Transverse colon (tissue), 4 donors: ENCODE data around the gene FGFBP2. TPM values are rescaled to one million over a fixed set of nuclear protein-coding genes. Genes with fewer than 3 reads are reported as not detected.
A peak's percentile ranks its signal among the peaks of the same experiment; 100 is the strongest.

Source experiments
- DNase-seq: peaks from one replicate; pipeline ENCODE4 v3.0.0-alpha.2; 2019
- H3K27ac ChIP-seq, 4 donors: fragments of 200-600 bp; sonication (generic); 2 replicates each; pipeline ENCODE4 v1.5.1; 2016 to 2018; ENCODE audit warnings: inconsistent platforms in 4 of 4
- H3K27me3 ChIP-seq: fragments of 200-600 bp; sonication (generic); 2 replicates; pipeline ENCODE4 v1.5.1; 2017; ENCODE audit warnings: inconsistent platforms
- H3K36me3 ChIP-seq, 4 donors: fragments of 200-600 bp; sonication (generic); 2 replicates each; pipeline ENCODE4 v1.5.1; 2017 to 2019; ENCODE audit warnings: inconsistent platforms in 4 of 4
- H3K4me1 ChIP-seq, 4 donors: fragments of 200-600 bp; sonication (generic); 2 replicates each; pipeline ENCODE4 v1.5.1; 2017 to 2020; ENCODE audit warnings: inconsistent platforms in 4 of 4
- H3K4me3 ChIP-seq, 4 donors: fragments of 200-600 bp; sonication (generic); 1 replicate in 1 of 4; 2 replicates in 3 of 4; pipeline versions ENCODE4 v1.5.1 to v1.6.1; 2017 to 2019; ENCODE audit warnings: inconsistent platforms in 4 of 4
- H3K9me3 ChIP-seq, 2 donors: fragments of 200-600 bp; sonication (generic); 2 replicates each; pipeline ENCODE4 v1.5.1; 2017 to 2019; ENCODE audit warnings: inconsistent platforms in 2 of 2
- CTCF ChIP-seq, 5 experiments: fragments of 200-600 bp in 3 of 5; fragments of 450-650 bp in 2 of 5; sonication (generic) in 3 of 5; IDR thresholded peaks; 1 replicate in 2 of 5; 2 replicates in 3 of 5; pipeline ENCODE4 v1.5.1; 2016 to 2017; ENCODE audit warnings: antibody characterized with exemption in 5 of 5, inconsistent platforms in 3 of 5, mild to moderate bottlenecking in 2 of 5, moderate library complexity in 1 of 5
- EP300 ChIP-seq: sonication (generic); formaldehyde crosslinking; IDR thresholded peaks from one replicate; pipeline ENCODE4 v1.6.1; 2017; ENCODE audit warnings: antibody characterized with exemption, low read depth
- POLR2A ChIP-seq: fragments of 450-650 bp; IDR thresholded peaks from one replicate; pipeline ENCODE4 v1.6.1; 2016; ENCODE audit warnings: antibody characterized with exemption, mild to moderate bottlenecking, moderate library complexity
- POLR2AphosphoS5 ChIP-seq, 3 donors: sonication (generic); formaldehyde crosslinking; IDR thresholded peaks; one replicate each; pipeline ENCODE4 v1.6.1; 2016; ENCODE audit warnings: antibody characterized with exemption in 3 of 3
- WGBS, 2 donors: methylation state at CpG; one replicate each; pipeline ENCODE4 v1.1.5; 2018; ENCODE audit warnings: low coverage in 1 of 2; 5-methylcytosine and 5-hydroxymethylcytosine counted together
- in situ Hi-C, 4 donors: fragments of 200-750 bp; cut with MboI; loops; one replicate each; pipeline versions ENCODE4 v1.15.0 to v1.15.1; 2017; ENCODE audit warnings: low sequenced_read_pairs in 3 of 4, low pct_ligation_motif_present in 1 of 4, low pct_unique_long_range_greater_than_20kb in 1 of 4
- intact Hi-C: fragments of 100-400 bp; cut with DNase I; formaldehyde crosslinking; loops from one replicate; pipeline ENCODE4 v1.15.1; 2023; ENCODE audit warnings: low total_unique reads
- total RNA-seq, 4 donors: library from RNA; depleted of rRNA; stranded (reverse); fragments of >200 nt; gene quantifications; one replicate each; pipeline ENCODE4 v1.1.0, GENCODE V29; 2016

FGFBP2 gene
- total RNA-seq, 4 donors from 2014 or later: 2.2 to 5.6 TPM; not detected in 2

- H3K27me3 ChIP-seq: no peaks in the 10 kb centered on the region
- TF ChIP-seq CTCF (IDR thresholded peaks at IDR 0.05): no peak
- no peak for TF ChIP-seq POLR2AphosphoS5 (IDR thresholded peaks at IDR 0.05)
- TF ChIP-seq POLR2A: no peak
- no peak for TF ChIP-seq EP300
- intact Hi-C loops: no loop called here
- in situ Hi-C loops: loop anchor here in 1 of 4 donors (10.0 to 25.0 kb wide), 2 partner anchors 234 to 481 kb away; no protein-coding TSS in a partner anchor
- H3K36me3 ChIP-seq: no peaks in the 10 kb centered on the region
- no peak overlapping the region for H3K4me3 ChIP-seq
- no peak for DNase-seq
- 81 to 86% methylated on average over 10 to 11 of the region's 11 CpGs for WGBS, 2 donors
- peaks cover 0 to 4% (median 1%) of the 10 kb centered on the region in 4 donors for H3K4me1 ChIP-seq
- H3K27ac ChIP-seq: no peak overlapping the region
- no peaks in the 10 kb centered on the region for H3K9me3 ChIP-seq
Measured at GRCh38 chr4:15968551-15969300, 5.8 kb upstream of the FGFBP2 start.

GRCh38 chr4:15965325-15965724 is 2.4 kb upstream of the FGFBP2 start:
- TF ChIP-seq POLR2AphosphoS5 (IDR thresholded peaks at IDR 0.05): no peak
- TF ChIP-seq POLR2A: no peak
- no peak for TF ChIP-seq CTCF (IDR thresholded peaks at IDR 0.05)
- TF ChIP-seq EP300: no peak
- Histone ChIP-seq H3K27ac (no peak overlapping the region), H3K4me3 (no peak overlapping the region), H3K36me3 (no peaks in the 10 kb centered on the region), H3K9me3 (no peaks in the 10 kb centered on the region), H3K4me1 (peaks cover 0 to 15% (median 7%) of the 10 kb centered on the region in 4 donors), H3K27me3 (no peaks in the 10 kb centered on the region)
- intact Hi-C loops: no loop called here
- WGBS, 2 donors: 79 to 83% methylated on average over 5 of the region's 5 CpGs
- no peak for DNase-seq
- in situ Hi-C loops: loop anchor here in 1 of 4 donors (10.0 to 25.0 kb wide), 2 partner anchors 231 to 478 kb away; no protein-coding TSS in a partner anchor

- no peak for DNase-seq
- no peaks in the 10 kb centered on the region for H3K36me3 ChIP-seq
- H3K4me3 ChIP-seq: no peak overlapping the region
- H3K27me3 ChIP-seq: no peaks in the 10 kb centered on the region
- 67 to 80% methylated on average over 1 to 5 of the region's 5 CpGs for WGBS, 2 donors
- no peaks in the 10 kb centered on the region for H3K9me3 ChIP-seq
- no peak for TF ChIP-seq POLR2A
- peak in 1 of 5 experiments; percentile 9 for TF ChIP-seq CTCF (IDR thresholded peaks at IDR 0.05)
- H3K4me1 ChIP-seq: peaks cover 0 to 15% (median 7%) of the 10 kb centered on the region in 4 donors
- intact Hi-C loops (no loop called here), in situ Hi-C loops (loop anchor here in 1 of 4 donors (10.0 to 25.0 kb wide), 2 partner anchors 229 to 477 kb away; no protein-coding TSS in a partner anchor)
- no peak overlapping the region for H3K27ac ChIP-seq
Measured at GRCh38 chr4:15964159-15964558, 1.2 kb upstream of the FGFBP2 start.

- TF ChIP-seq POLR2AphosphoS5 (IDR thresholded peaks at IDR 0.05) (no peak), CTCF (IDR thresholded peaks at IDR 0.05) (no peak), POLR2A (no peak), EP300 (no peak)
Measured at GRCh38 chr4:15963576-15963975, 601 bp upstream of the FGFBP2 start.

More at GRCh38 chr4:15963576-15963975, 601 bp upstream of the FGFBP2 start:
- Histone ChIP-seq H3K9me3 (no peaks in the 10 kb centered on the region), H3K4me3 (no peak overlapping the region), H3K27ac (no peak overlapping the region), H3K36me3 (no peaks in the 10 kb centered on the region), H3K27me3 (no peaks in the 10 kb centered on the region), H3K4me1 (peaks cover 0 to 15% (median 7%) of the 10 kb centered on the region in 4 donors)
- no peak for DNase-seq
- 27 to 67% methylated on average over 1 to 4 of the region's 4 CpGs for WGBS, 2 donors
- in situ Hi-C loops (loop anchor here in 1 of 4 donors (10.0 to 25.0 kb wide), 2 partner anchors 229 to 476 kb away; no protein-coding TSS in a partner anchor), intact Hi-C loops (no loop called here)
